Stimulated activated CD4-positive, alpha-beta T cell treated with anti-CD3 and anti-CD28 coated beads, Interleukin-12 subunit alpha, Interleukin-12 subunit beta, amount 100 ng/mL, for 4 hours (primary cell): ENCODE results near the gene NCKAP1.

Experiments used
- DNase-seq: peaks from one replicate; pipeline ENCODE4 v3.0.0-alpha.2; 2020

Gene NCKAP1

DNA sequence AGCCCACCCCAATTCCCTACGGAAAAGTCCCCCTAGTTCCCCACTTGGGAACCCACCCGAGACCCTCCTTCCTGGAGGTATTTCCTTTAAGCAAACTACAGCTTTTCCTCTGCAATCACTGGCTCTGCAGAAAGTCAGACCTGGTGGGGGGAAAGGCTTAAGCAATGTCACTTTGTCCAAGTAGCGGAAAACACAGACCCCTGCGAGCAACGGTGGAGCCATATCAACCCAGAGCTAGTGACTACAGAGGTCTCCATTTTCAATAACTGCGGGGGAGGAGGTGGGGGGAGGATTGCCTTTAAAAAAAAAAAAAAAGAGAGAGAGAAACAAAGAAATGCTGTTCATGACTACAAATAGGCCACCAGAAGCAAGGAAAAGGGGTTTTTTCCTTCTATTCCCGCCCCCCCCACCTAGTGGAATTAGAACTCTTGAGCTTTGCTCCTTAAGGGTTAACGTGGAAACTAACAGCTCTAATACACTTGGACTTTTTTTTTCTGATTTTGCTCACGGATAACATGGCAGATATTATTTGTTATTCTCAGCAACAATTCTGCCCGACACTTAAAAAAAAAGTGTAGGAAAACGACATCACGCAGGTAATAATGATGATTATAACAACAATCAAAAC is 170.7 kb downstream of the NCKAP1 start:
- DNase-seq = no peak

GRCh38 chr2:182866461-182867406 is 171.5 kb downstream of the NCKAP1 start, which contains the start of gene FRZB:
TSS of gene FRZB (minus strand) at chr2:182866637. CDS start at chr2:182866552, 85 bp downstream.
- no peak for DNase-seq

DNA sequence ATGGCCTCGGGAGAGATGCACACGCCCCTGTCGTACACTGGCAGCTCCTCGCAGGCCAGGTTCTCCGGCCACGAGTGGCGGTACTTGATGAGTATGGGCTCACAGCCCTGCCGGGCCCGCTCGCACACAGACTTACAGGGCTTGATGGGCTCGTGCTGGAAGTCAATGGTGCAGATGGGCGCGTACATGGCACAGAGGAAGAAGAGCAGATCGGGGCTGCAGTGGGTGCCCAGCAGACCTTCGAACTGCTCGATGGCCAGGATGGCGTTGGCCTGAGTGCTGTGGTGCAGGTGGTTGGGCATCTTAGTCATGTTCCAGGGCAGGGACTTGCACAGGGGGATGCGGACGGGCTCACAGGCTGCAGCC is 172.2 kb downstream of the NCKAP1 start:
- DNase-seq = no peak

DNA sequence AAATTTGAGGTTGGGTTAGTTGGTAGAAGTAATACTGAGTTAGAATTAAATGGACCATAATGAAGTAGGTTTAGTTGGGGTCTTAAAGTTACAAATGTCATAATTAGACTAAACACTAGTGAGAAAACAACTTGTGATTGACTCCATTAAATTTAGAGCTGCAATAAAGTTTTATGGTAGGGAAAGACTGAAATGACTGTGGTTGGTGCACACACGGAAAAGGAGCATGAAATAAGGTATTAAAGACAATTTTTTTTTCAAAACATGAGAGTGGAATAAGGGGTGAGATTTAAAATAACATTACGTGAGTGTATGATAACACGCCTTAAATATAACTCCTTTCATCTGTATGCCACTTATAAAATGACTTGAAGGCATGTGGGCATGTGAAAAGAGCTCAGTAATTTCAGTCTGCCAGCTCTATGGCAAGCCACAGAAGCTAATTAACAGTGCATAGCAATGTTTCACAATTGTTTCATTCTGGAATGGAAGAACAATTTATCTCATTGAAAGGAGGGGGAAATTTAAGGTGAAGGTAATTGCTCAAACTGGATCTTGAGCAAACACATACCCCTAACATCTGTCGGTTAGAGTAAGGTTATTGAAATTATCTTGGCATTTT is 173.2 kb downstream of the NCKAP1 start:
- no peak for DNase-seq

- no peak for DNase-seq
These were observed 174.6 kb downstream of the NCKAP1 start for GRCh38 chr2:182863642-182864041.

GRCh38 chr2:182862091-182862490 is 176.2 kb downstream of the NCKAP1 start:
- no peak for DNase-seq

DNA sequence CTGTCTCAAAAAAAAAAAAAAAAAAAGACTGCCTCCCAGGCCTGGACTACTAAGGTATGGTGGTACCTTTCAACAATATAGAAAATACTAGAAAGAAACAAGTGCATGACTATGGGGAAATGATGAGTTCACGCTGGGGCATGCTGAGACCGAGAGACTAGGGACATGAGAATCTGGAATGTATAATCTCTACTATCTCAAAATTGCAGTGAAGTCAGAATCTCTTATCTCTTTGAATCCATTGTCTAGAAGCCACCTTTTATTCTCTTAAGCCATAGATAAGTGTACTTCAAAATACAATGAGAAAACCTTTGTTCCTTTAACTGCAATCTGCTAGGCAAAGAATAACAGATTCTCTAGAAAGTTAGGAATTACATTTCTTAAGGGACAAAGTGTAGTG is 177.4 kb downstream of the NCKAP1 start:
- no peak for DNase-seq
